ENCODE data around the gene CFAP54. TPM values are rescaled to one million over a fixed set of nuclear protein-coding genes. Genes with fewer than 3 reads are reported as not detected.

The CFAP54 gene
- total RNA-seq, 2 experiments from 2014 or later = 0.55 to 0.75 TPM

DNA sequence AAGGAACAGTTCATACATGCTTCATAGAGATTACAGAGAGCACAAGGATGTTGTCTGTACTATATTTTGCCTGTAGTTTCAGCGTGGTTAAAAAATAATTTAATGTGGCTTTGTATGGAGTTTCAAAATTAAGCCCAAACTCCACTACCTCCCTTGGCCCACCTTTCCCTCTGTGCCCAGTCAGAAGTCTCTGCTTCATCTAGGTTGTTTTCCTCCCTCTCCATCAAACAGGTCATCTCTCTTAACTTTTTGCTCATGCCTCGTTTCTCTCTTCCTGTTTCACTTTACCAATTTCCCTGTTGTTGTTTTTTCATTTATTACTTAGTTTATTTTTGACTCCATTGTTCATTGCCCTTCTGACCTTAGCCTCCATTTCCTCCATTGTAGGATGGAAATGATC is 322.8 kb downstream of the CFAP54 start:
- DNase-seq = no peak
- H3K27me3 Mint-ChIP-seq = peaks cover 2% of the 10 kb centered on the region

DNA sequence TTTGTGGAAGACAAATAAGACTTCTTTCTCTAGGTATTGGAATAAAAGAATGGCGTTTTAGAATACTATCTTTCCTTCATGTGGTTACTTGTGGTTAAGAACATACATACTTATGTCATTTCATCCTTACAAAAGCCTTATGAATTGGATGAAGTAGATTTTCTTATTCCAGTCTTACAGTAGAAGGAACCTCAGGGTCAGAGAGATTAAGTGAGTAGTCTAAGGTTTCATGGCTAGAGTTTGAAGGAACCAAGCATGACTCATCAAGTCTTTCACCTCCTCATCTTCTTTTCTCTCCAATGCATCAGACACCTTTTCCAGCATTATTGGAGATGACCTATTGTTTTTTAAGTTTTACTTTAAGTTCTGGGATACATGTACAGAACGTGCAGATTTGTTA is 324.8 kb downstream of the CFAP54 start:
- POLR2A ChIA-PET = no interaction called here
- DNase-seq = no peak
- Mint-ChIP-seq H3K27ac (no peak overlapping the region), H3K27me3 (peaks cover 4% of the 10 kb centered on the region), H3K36me3 (ENCODE audit: low read depth) (no peaks in the 10 kb centered on the region), H3K4me1 (no peaks in the 10 kb centered on the region), H3K9me3 (no peaks in the 10 kb centered on the region), H3K4me3 (no peak overlapping the region)
- CTCF ChIA-PET = interaction anchor here (0.7 kb wide), 1 partner anchor 13 kb away, joined by 3 read pairs; no protein-coding TSS in a partner anchor

More for the DNA sequence above, 322.8 kb downstream of the CFAP54 start:
- Mint-ChIP-seq H3K4me1 (no peaks in the 10 kb centered on the region), H3K4me3 (no peak overlapping the region), H3K9me3 (no peaks in the 10 kb centered on the region), H3K27ac (no peak overlapping the region), H3K36me3 (ENCODE audit: low read depth) (no peaks in the 10 kb centered on the region)
- CTCF ChIA-PET = no interaction called here
- POLR2A ChIA-PET = no interaction called here

DNA sequence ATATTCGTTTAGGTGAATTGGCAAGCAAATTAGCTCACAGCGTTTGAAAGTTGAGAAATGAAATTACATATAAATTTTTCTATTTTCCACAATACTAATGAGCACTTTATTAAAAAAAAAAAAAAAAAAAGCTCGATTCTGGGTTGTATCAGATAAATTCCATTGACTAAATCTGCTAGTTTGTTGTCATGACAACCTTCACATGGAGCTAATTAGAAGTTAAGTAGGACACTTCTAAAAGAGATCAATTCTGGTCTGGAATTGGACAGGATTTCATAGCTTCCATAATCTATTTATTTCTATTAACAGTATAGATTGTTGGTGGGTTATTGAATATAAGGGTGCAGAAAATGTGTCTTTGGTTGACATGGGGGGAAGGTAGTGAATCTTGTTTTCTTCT is 332.2 kb downstream of the CFAP54 start:
- ChIA-PET POLR2A (no interaction called here), CTCF (no interaction called here)
- Mint-ChIP-seq H3K4me1 (no peaks in the 10 kb centered on the region), H3K4me3 (no peak overlapping the region), H3K27ac (no peak overlapping the region), H3K9me3 (no peaks in the 10 kb centered on the region), H3K36me3 (ENCODE audit: low read depth) (no peaks in the 10 kb centered on the region), H3K27me3 (peaks cover 2% of the 10 kb centered on the region)
- no peak for DNase-seq

DNA sequence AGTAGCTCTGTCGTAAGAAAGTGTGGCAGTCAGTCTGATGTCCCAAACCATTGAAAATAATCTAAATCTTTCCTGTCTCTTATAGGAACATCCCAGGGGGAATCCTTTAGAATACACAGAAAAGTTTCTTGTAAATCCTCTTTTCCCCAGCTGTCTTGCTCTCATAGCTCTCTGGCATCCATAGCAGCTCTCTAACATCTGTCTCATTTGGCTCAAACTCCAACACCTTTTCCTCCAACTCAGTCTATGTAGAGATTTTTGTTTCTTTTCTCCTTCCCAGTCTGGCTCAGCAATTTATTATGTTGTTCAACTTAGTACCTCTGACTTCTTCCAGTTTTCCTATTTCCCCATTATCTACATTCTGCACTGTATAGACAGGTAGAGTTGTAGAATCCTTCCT is 333.3 kb downstream of the CFAP54 start:
- no peak for DNase-seq
- H3K4me1 Mint-ChIP-seq = no peaks in the 10 kb centered on the region
- no peak overlapping the region for H3K27ac Mint-ChIP-seq
- no peaks in the 10 kb centered on the region for H3K9me3 Mint-ChIP-seq
- H3K36me3 Mint-ChIP-seq (ENCODE audit: low read depth) = no peaks in the 10 kb centered on the region
- ChIA-PET CTCF (interaction anchor here (0.6 kb wide), 1 partner anchor 106 kb away, joined by 5 read pairs; no protein-coding TSS in a partner anchor), POLR2A (no interaction called here)
- no peak overlapping the region for H3K4me3 Mint-ChIP-seq
- H3K27me3 Mint-ChIP-seq = peaks cover 2% of the 10 kb centered on the region

DNA sequence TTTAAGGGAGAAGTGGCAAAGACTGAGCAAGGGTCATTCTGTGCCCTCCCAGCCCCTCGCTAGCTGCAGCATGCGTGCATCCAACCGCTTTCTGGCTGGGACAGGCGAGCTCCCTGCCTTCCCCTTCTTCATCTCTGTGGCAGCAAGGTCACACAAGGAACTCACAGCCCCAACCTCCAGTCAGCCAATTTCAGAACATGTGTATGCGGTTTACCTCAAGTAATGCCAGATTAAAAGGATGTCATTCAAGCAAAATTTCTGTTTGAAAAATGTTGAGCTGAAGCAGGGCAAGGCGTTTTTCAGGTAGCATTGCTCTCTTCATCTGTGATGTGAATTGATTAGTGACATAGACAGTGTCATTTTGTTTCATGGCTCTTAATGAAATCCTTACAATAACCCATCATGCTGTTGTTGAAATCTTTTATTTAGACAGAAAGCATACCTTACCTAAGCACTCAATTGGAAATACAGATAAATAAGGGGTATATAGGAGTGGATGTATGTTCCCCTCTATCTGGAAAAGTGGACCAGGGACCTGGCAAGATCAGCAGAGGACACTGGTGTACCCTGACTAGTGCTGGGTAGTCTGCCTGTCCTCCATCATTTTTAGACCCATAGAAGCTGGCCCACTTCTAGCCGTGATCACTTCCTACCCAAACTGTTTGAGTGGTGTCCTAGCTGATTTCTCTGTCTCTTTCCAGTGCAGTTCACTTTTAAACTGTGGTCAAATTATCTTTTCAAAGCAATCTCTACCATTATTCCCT is 334.9 kb downstream of the CFAP54 start:
- CTCF ChIA-PET = interaction anchor here (0.6 kb wide), 1 partner anchor 678 kb away, joined by 3 read pairs; no protein-coding TSS in a partner anchor
- DNase-seq = no peak
- no peak overlapping the region for H3K4me3 Mint-ChIP-seq

DNA sequence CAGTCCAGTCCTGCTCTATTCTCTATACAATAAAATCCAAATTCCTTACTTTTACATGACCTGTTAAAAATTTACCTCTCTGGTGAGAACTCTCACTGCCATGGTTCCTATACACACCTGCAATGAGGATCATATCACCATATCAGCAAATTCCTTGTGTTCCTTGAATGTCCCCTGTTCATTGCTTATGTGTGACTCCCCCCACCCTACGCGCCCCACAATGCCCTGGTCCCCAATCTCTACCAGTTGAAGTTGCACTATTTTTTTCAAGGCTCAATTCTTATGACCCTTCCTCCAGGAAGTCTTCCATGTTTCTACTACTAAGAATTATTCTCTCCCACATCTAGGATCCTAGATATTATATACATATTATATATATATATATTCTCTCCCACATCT is 335.5 kb downstream of the CFAP54 start:
- H3K4me3 Mint-ChIP-seq = no peak overlapping the region
- ChIA-PET POLR2A (no interaction called here), CTCF (no interaction called here)
- DNase-seq = no peak
- H3K9me3 Mint-ChIP-seq = no peaks in the 10 kb centered on the region
- no peaks in the 10 kb centered on the region for H3K27me3 Mint-ChIP-seq
- H3K36me3 Mint-ChIP-seq (ENCODE audit: low read depth) = no peaks in the 10 kb centered on the region
- no peaks in the 10 kb centered on the region for H3K4me1 Mint-ChIP-seq
- no peak overlapping the region for H3K27ac Mint-ChIP-seq

More for the DNA sequence above, 334.9 kb downstream of the CFAP54 start:
- POLR2A ChIA-PET = no interaction called here
- Mint-ChIP-seq H3K27ac (no peak overlapping the region), H3K27me3 (no peaks in the 10 kb centered on the region), H3K4me1 (no peaks in the 10 kb centered on the region), H3K36me3 (ENCODE audit: low read depth) (no peaks in the 10 kb centered on the region), H3K9me3 (no peaks in the 10 kb centered on the region)

DNA sequence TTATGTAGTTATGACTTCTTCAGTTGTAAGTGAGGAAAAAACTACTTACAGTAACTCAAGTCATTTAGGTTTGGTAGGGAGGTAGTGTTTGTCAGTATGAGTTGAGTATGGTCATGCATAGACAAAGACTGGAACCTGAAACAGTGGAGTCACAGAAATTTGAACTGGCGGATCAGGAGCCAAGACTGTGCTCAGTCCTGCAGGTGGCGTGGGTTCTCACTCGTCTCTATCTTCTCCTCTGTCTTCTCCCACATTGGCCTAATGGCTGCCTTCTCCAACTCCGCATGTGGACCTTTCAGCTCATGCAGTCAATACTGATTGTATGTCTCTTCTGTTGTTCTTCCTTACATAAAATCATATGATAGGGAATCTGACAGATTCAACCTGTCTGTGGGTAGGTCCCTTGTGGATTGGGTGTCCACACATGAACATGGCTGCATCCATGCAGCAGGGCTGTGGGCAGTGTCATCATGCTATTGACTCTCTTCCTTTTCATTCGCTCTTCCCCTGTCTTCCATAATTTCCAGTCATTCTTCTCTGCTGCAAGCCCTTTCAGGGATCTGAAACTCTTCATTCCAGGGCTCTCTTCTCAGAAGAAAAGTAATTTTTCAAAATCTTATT is 338.9 kb downstream of the CFAP54 start:
- no peaks in the 10 kb centered on the region for H3K36me3 Mint-ChIP-seq (ENCODE audit: low read depth)
- no peak for DNase-seq
- no peaks in the 10 kb centered on the region for H3K27me3 Mint-ChIP-seq
- no peak overlapping the region for H3K4me3 Mint-ChIP-seq
- H3K9me3 Mint-ChIP-seq = no peaks in the 10 kb centered on the region
- ChIA-PET CTCF (no interaction called here), POLR2A (no interaction called here)
- H3K4me1 Mint-ChIP-seq = no peaks in the 10 kb centered on the region
- no peak overlapping the region for H3K27ac Mint-ChIP-seq

DNA sequence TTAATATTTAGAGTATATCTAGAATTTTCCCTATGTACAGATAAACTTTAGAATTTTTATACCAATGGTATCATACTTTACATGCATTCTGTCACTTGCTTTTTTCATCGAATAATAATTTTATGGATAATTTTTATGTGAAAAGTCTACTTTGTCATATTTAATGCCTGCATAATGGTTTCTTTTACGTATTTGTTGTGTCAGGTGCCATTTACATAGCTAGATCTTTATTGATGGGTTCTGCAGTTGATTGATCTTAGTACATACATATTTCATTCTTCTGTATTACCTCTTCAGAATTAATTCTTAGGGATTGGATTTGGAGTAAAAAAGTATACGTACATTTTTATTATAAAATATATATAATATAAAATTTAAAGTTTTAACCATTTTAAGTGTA is 340.0 kb downstream of the CFAP54 start:
- H3K27ac Mint-ChIP-seq = no peak overlapping the region
- ChIA-PET CTCF (no interaction called here), POLR2A (no interaction called here)
- H3K9me3 Mint-ChIP-seq = no peaks in the 10 kb centered on the region
- DNase-seq = no peak
- no peaks in the 10 kb centered on the region for H3K4me1 Mint-ChIP-seq
- H3K4me3 Mint-ChIP-seq = no peak overlapping the region
- H3K27me3 Mint-ChIP-seq = no peaks in the 10 kb centered on the region
- H3K36me3 Mint-ChIP-seq (ENCODE audit: low read depth) = no peaks in the 10 kb centered on the region

DNA sequence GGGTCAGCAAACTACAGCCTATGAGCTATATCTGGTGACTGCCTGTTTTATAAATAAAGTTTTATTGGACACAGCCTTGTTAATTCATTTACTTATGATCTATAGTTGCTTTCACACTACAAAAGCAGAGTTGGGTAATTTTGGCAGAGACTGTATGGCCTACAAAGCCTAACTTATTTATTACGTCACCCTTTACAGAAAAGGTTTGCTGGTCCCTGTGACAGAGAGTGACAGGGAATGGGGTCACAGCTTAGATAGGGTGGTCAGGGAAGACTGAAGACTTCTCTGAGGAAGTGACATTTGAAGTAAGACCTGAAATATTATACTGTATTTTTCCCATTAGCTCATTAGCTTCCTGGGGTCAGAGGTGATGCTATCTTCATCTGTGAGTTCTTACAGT is 342.0 kb downstream of the CFAP54 start:
- Mint-ChIP-seq H3K9me3 (no peaks in the 10 kb centered on the region), H3K4me3 (no peak overlapping the region), H3K27me3 (no peaks in the 10 kb centered on the region), H3K4me1 (no peaks in the 10 kb centered on the region), H3K36me3 (ENCODE audit: low read depth) (no peaks in the 10 kb centered on the region), H3K27ac (no peak overlapping the region)
- ChIA-PET POLR2A (no interaction called here), CTCF (no interaction called here)
- DNase-seq = no peak

DNA sequence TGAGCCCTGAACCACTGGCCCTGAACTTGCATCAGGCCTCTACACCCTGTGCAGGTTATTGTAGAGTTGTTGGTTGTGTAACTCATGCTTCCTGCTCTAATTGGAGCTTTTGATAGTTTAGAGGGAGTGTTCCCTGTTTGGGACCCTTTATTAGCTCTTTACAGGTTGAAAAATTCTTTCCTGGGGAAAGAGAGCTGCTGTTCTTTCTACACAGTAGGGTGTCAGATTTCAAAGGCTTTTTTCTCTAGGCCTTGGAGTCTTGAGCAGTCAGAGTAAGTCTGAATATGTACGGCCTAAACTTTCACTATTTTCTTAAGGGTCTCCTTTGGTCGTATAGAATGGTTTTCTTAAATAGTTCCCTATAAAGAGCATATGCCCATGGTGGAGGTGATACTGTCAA is 356.9 kb downstream of the CFAP54 start:
- CTCF ChIA-PET = no interaction called here
- no peak overlapping the region for H3K27ac Mint-ChIP-seq
- no peak for DNase-seq
- POLR2A ChIA-PET = no interaction called here
- H3K4me1 Mint-ChIP-seq = no peaks in the 10 kb centered on the region
- H3K36me3 Mint-ChIP-seq (ENCODE audit: low read depth) = no peaks in the 10 kb centered on the region
- H3K4me3 Mint-ChIP-seq = no peak overlapping the region
- H3K9me3 Mint-ChIP-seq = no peaks in the 10 kb centered on the region
- peaks cover 4% of the 10 kb centered on the region for H3K27me3 Mint-ChIP-seq

DNA sequence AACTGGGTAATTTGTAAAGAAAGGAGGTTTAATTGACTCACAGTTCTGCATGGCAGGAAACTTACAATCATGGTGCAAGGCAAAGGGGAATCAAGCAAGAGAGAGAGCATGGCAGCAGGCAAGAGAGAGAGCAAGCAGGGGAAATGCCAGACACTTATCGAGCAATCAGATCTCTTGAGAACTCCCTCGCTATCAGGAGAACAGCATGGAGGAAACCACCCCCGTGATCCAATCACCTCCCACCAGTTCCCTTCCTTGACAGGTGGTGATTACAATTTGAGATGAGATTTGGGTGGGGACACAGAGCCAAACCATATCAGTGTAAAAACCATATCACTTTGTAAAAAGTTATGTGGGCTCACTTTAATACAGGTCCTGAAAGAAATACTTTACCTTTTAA is 361.3 kb downstream of the CFAP54 start:
- Mint-ChIP-seq H3K4me3 (no peak overlapping the region), H3K36me3 (ENCODE audit: low read depth) (no peaks in the 10 kb centered on the region), H3K27ac (no peak overlapping the region), H3K4me1 (no peaks in the 10 kb centered on the region), H3K27me3 (peaks cover 4% of the 10 kb centered on the region), H3K9me3 (peaks cover 3% of the 10 kb centered on the region)
- no peak for DNase-seq
- POLR2A ChIA-PET = no interaction called here
- CTCF ChIA-PET = no interaction called here

DNA sequence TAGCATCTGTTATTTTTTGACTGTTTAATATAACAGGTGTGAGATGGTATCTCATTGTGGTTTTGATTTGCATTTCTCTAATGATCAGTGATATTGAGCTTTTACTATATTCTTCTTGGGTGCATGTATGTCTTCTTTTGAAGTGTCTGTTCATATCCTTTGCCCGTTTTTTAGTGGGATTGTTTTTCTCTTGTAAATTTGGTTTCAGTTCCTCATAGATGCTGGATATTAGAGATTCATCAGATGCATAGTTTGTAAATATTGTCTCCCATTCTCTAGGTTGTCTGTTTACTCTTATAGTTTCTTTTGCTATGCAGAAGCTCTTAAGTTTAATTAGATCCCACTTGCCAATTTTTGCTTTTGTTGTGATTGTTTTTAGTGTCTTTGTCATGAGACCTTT is 368.8 kb downstream of the CFAP54 start:
- ChIA-PET POLR2A (interaction anchor here (0.6 kb wide), 1 partner anchor 99 kb away, joined by 3 read pairs; no protein-coding TSS in a partner anchor), CTCF (no interaction called here)
- peaks cover 8% of the 10 kb centered on the region for H3K27me3 Mint-ChIP-seq
- no peak overlapping the region for H3K27ac Mint-ChIP-seq
- H3K4me1 Mint-ChIP-seq = no peaks in the 10 kb centered on the region
- H3K4me3 Mint-ChIP-seq = no peak overlapping the region
- H3K9me3 Mint-ChIP-seq = peaks cover 3% of the 10 kb centered on the region
- DNase-seq = no peak
- H3K36me3 Mint-ChIP-seq (ENCODE audit: low read depth) = no peaks in the 10 kb centered on the region

DNA sequence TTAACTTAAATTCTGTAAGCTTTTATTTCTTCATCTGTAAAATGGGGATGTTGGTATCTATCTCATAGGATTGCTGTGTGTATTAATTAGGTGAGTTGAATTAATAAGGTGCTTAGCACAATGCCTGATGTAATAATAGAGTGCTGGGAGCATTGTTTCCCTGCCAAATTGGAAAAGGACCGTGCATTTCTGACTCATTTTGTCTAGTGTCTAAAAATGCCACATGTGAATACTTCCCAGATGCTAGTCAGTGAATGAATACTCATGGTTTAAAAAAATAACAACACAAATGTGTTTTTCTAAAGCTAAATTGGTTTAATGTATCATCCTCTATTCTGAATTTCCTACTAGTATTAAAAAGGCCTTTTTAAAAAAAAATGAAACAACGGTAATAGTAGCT is 372.3 kb downstream of the CFAP54 start:
- ChIA-PET CTCF (interaction anchor here (1.0 kb wide), 1 partner anchor 13 kb away, joined by 3 read pairs; no protein-coding TSS in a partner anchor), POLR2A (no interaction called here)
- H3K4me3 Mint-ChIP-seq = no peak overlapping the region
- no peaks in the 10 kb centered on the region for H3K36me3 Mint-ChIP-seq (ENCODE audit: low read depth)
- no peak for DNase-seq
- H3K4me1 Mint-ChIP-seq = no peaks in the 10 kb centered on the region
- H3K27ac Mint-ChIP-seq = no peak overlapping the region
- H3K27me3 Mint-ChIP-seq = peaks cover 21% of the 10 kb centered on the region
- H3K9me3 Mint-ChIP-seq = no peaks in the 10 kb centered on the region

DNA sequence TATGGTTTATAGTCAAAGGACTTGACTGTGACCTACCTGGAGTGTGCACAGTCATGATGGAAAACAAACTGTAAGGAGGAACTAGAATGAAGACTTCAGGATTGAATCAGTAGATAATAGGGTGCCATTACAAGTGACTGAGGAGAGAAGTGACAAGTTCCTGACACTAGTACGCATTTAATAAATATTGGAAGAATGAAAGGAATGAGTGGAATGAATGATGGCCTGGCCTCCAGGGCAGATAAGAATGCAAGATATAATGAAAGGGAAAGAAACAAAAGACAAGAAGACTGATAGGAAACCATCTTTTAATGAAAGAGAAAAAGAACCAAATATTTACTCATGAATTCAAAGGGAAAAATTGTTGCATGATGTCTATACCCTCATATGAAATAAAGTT is 372.9 kb downstream of the CFAP54 start:
- Mint-ChIP-seq H3K4me1 (no peaks in the 10 kb centered on the region), H3K36me3 (ENCODE audit: low read depth) (no peaks in the 10 kb centered on the region), H3K9me3 (no peaks in the 10 kb centered on the region), H3K27me3 (peaks cover 21% of the 10 kb centered on the region), H3K4me3 (no peak overlapping the region), H3K27ac (no peak overlapping the region)
- DNase-seq = no peak
- CTCF ChIA-PET = interaction anchor here (1.0 kb wide), 1 partner anchor 13 kb away, joined by 3 read pairs; no protein-coding TSS in a partner anchor
- POLR2A ChIA-PET = no interaction called here
